SKM-1 treated with dmso at 0.1 percent for 144 hours (cell line): ENCODE data around the gene XRCC4.
"Not testable (repeated sequence)": the region's sequence is repeated elsewhere in the genome, so short reads cannot be mapped to it uniquely, and the experiment has no call there.

ENCODE experiments used
- DNase-seq: peaks from one replicate; lab custom pipeline; 2025; ENCODE audit not compliant: unreplicated experiment; lab: John Stamatoyannopoulos, UW

Gene XRCC4

DNA sequence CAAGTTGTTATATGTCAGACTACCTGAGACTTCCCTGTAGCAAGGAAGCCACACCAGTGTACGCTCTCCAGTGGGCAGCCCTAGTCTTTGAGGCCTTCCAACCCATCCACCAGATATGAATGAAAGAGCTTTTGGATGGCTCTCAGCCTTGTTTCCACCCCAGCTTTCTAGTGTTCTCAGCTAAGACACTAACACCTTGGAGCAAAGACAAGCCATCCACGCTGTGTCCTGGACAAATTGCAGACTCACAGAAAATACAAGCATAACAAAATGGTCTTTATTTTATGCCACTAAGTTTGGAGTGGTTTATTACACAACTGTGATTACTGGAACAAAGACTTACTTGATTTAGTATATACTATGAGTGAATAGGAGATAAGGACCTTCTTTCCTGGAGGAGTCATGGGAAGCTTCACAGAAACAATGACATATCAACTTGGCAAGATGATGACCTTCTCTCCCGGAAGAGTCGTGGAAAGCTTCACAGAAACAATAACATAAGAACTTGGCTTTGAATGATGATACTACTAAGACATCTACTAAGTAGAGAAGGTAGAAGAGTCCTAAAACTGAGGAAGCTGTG, 260.2 kb downstream of the XRCC4 start:
- no peak for DNase-seq

GRCh38 chr5:83340511-83340918, 263.2 kb downstream of the XRCC4 start:
- no peak for DNase-seq

DNA sequence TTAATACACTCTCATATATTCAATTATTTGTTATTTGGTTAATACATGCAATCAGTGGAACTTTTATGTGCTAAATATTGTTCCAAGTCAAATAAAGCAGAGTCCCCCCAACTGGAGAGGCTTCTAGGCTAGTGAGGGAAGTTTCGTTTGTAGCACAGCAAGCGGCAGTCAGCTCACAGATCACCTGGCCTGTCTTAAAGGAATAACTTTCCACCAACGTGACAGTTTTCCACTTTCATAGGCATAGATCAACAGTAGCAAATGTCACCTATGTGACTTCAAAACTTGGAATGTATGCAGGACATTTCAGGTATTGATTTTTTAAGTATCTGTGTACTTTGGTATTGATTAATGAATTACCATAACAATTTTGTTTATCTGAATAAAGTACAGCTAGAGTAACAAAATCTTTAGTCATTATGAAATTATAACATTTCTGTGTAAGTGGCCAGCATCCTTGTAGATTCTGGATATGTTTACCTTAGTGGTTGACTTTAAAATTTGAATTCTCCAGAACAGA, 264.5 kb downstream of the XRCC4 start:
- DNase-seq = no peak

- DNase-seq = no peak
Measured at GRCh38 chr5:83342465-83342864, 265.1 kb downstream of the XRCC4 start.

DNA sequence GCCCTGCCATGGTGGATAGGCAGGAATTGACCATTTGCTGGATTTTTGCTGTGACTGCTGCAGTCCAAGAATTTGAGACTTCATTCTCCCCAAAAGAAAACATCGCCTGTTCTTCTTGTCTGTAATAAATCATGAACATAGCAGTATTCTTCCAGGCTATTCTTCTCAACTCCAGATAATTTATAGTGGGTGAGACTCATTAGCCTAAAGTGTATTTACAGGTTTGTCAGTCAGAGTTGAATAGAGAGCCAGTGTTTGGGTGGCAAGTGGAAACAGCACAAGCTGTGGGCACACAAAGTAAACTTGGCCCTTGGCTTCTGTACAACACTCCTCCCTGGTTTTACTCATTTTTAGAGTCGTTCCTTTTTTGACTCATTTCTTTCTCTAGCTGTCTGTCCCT, 266.0 kb downstream of the XRCC4 start:
- no peak for DNase-seq

- no peak for DNase-seq
Measured at GRCh38 chr5:83345423-83345822, 268.1 kb downstream of the XRCC4 start.

DNA sequence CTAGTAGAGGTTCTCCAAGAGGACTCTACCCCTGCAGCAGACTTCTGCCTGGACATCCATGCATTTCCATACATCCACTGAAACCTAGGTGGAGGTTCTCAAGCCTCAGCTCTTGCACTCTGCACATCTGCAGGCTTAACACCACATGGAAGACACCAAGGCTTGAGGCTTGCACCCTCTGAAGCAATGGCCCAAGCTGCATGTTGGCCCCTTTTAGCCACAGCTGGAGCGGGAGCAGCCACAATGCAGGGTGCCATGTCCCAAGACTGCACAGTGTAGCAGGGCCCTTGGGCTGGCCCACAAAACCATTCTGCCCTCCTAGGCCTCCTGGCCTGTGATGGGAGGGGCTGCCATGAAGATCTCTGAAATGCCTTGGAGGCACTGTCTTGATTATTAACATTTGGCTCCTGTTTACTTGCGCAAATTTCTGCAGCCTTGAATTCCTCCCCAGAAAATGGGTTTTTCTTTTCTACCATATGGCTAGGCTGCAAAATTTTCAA, 271.0 kb downstream of the XRCC4 start:
- DNase-seq = no peak

DNA sequence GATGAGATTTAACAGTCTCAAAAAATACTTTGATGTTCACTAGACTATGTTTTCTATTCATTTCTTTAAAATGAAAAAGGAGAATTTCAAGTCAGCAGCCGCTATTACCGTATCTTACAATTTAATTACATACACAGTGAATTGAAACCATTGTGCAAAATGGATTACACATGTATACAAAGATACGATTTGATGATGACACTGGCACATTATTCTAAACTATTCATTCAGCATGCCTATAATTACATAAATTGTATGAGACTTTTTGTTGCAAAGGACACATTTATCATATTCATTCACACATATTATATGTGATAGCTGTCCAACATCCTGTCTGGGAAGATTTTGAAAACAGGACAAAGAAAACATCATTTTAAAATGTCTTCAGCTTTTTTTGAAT, 275.9 kb downstream of the XRCC4 start:
- DNase-seq = no peak

DNA sequence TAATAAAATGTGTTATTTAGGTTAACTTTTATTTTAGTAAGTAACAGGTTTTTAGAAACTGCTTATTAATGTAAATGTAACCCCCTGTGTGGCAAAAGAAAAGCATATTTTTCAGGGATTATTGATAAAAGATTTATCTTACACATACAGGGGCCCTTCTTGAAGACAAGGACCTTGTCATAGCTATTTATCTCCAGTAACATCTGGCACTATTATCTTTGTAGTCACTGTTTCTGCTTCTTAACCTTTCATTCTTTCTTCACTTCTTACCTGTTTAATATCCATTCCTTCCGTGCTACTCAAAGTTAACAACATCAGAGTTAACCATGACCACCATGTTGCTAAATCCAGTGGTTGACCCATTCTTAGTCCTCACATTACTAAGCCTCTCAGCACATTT, 276.4 kb downstream of the XRCC4 start:
- DNase-seq = no peak

GRCh38 chr5:83354958-83355357, 277.6 kb downstream of the XRCC4 start:
- DNase-seq = no peak

DNA sequence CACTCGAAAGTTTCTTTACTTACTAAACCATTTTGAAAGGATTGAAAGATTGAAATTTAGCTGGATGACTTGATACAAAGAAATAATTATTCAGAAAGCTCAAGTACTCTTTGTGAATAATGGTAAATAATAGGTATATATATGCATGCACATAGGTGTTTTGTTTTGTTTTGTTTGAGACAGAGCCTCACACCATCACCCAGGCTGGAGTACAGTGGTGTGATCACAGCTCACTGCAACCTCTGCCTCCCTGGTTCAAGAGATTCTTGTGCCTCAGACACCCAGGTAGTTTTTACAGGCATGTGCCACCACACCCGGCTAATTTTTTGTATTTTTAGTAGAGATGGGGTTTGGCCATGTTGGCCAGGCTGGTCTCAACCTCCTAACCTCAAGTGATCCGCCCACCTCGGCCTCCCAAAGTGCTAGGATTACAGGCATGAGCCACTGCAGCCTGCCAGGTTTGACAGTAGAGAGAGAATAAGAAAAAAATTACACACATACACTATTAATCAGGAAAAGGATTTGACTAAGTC, 278.2 kb downstream of the XRCC4 start:
- DNase-seq = not testable (repeated sequence)

DNA sequence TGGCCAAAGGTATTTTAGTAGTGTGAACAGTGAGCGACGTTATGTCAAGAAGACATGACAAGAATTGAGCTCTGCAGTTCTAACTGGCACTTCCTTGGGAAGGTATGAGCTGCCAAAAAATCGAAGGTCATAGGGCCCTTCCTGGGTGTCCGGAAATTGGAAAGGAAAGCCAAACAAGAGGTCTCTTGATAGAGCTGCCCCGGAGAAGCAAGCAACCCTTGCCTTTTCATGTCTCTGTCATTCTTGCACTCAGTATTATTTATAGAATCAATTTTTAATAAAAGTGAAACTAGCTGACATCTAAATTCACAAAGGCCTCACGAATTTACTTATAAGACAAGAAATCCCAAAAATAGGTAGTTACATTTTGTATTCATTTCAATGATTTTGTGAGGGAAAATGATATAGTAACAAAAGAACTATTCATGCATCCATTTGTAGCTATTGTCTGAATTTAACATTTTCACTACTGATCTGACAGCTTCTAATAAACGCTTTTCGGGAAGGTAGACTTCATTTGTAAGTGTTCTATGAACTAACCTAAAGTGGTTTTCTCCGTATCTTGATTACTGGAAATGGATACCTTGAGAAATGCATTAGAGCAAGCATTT, 280.4 kb downstream of the XRCC4 start:
- DNase-seq = no peak

DNA sequence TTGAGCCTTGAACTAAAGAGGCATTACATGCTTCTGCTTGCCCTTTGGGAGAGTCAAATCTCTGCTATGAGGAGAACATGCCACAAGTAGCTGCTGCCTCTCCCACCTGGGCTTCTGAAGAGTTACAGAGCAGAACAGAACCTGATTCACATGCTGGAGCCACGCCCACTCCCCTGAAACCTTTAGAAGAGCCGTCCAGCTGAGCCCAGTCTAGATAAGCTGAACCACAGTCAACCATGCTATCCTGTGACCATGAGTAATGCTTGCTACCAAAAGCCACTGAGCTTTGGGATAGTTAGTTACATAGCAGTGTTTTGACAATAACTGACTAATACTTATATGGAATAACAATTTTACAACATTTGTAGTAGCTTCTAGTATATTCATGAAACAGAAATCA, 283.2 kb downstream of the XRCC4 start:
- DNase-seq = no peak

- no peak for DNase-seq
Measured at GRCh38 chr5:83362526-83362925, 285.2 kb downstream of the XRCC4 start.

DNA sequence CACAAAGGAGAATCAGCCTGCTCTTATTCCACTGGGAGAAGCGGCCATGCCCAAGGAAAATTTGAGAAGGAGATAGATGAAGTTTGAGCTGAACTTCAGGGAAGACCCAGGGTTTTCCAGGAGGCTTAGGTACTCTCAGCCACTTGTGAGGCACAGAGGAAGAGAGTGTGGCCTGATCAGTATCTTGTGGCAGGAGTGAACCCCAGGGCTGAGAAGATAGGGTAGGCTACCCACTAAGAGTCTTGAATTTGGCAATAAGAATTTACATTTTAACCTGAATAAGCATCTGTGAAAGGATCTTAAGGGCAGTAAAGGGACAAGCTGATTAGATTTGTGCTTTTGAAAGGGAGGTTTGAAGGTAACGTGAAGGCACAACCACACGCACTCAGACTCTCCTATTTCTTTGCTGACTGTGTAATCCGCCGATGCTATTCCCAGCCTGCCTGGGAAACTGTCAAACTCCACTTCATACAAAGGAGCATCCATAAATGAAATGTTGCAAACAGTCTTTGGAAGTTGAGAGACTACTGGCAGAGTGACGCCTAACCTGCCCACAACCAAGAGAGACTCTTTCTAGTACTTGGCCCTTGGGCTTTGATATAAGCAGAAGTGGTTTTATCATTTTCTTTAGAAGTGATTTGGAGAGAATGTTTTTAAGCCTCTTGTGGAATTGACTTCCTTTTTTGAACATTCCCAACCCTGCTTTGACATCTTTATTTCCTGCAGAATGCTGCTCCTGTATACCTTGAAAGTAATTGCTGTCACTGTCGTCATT, 286.0 kb downstream of the XRCC4 start:
- DNase-seq = no peak

DNA sequence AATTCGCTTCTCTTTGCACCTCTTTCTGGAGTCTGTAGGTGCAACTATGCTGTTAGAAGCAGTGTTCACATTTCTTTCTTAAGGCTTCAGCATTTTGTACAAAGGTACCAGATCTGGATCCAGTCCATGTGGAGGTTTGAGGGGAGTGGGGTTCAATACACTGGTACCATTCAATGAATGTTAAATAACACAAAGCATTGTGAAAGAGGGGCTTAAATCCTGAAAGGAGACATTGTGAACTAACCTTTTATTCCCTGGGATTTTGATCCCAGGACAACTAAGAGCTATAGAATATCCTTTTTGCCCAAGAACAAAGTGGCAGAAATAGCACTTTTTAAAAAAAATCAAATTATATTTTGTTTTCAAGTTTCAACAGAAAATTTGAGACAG, 286.5 kb downstream of the XRCC4 start:
- no peak for DNase-seq

DNA sequence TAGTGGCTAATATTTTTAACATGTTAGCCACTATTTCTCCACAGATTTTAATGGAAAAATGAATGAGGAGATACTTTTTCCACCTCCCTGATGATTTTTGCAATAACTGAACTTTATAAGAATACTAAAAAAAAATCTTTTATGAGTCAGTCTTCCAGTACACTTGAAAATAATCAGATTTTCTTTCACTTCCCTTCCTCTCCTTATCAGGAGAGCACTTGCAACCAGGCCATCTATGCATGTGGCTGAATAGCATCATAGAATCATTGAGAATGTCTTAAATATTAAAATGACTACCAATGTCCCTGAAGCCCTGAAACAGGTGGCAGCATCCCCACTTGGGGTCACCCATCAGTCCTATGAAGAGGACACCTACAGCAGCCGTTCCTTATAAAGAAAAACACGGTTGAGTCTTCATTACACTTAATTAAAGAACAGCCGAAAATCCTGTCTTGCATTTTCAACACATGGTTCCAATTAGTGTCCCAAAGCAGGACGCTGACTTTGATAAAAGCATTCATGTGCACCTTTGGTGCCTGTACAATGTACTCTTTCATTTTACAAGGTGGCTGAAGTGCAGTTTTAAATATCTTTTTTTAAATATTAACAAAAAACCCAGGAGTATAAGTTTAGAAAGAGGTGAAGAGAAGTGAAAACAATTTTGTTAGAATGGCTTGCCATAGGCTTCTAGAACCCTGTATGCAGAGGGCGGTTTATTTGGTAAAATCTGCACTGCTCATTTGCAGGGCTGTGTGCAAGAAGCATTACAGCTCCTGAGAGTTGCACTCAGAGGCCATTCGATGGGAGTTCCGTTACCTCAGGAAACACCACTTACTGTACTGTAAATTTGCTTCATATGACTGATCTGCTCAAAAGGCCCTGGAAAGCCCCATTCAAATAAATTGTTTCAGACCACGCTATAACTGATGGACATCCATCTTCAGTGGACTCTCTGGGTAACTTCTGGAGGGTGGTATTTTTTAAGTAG, 287.3 kb downstream of the XRCC4 start:
- DNase-seq = no peak

DNA sequence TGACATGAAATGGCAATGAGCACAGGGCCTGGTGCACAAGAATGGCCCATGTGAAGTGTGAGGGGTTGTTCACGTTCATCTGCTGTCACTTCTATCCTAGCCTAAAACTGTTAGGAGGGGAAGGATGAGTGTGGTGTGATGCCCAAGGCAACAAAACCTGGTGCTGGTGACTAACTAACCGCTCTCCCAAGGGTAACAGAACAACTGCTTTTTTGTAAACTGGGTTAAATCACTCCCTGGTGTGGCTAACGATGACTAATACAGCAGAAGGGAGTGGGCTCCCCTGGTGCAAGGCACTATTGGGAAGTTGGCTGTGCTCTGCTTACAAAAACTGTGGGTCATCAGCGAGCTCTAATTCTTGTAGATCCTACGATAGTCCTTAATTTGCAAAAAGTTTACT, 291.0 kb downstream of the XRCC4 start:
- peak; percentile 68 for DNase-seq

DNA sequence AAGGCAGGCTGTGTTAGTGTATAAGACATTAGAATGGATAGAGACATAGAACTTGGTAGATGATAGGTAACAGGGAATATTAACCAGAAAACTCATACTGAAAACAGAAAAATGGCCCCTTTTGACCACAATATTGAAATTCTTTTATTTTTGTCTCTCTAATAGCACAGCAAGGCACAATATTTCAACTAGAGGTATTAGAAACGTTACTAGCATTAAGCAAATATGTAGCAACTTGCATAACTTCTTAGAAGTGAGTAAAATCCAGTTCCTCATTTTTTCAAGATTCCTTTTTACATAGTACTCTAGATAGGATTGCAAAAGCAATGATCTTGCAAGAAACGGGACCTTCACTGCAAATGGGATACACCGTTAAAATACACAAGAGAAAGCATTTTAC, 291.5 kb downstream of the XRCC4 start:
- peak; percentile 90 for DNase-seq

DNA sequence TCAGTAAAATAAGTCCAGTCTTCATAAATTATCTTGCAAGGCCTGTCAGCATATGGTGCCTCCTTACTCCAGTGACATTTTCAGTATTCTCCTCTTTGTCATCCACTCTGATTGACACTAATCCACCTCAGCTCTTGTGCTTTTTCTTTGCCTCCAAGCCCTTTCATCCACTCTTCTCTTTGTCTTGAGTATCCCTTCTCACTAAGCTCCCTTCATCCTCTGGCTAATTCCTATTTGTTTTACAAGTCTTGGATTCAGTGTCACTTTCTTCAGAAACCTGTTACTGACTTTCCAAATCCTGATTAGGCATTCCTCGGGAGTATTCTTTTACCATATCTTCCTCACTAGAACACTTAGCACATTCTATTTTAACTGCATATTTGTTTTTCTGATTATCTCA, 293.6 kb downstream of the XRCC4 start:
- DNase-seq = no peak

- no peak for DNase-seq
Measured at GRCh38 chr5:83371726-83372125, 294.4 kb downstream of the XRCC4 start.
